GM12892 (cell line): ENCODE results near the gene TYMS.

ENCODE experiments used
- POLR2A ChIP-seq: IDR thresholded peaks from 2 replicates; pipeline ENCODE4 v1.6.1; 2011; ENCODE audit warnings: low read depth, low read length, control low read depth
- POLR2AphosphoS5 ChIP-seq: IDR thresholded peaks from 2 replicates; pipeline ENCODE4 v1.6.1; 2011; ENCODE audit warnings: low read depth, low read length, control low read depth
- TAF1 ChIP-seq: IDR thresholded peaks from 2 replicates; pipeline ENCODE4 v1.6.1; 2011; ENCODE audit warnings: low read depth, mild to moderate bottlenecking, control low read depth, low read length, borderline replicate concordance

DNA sequence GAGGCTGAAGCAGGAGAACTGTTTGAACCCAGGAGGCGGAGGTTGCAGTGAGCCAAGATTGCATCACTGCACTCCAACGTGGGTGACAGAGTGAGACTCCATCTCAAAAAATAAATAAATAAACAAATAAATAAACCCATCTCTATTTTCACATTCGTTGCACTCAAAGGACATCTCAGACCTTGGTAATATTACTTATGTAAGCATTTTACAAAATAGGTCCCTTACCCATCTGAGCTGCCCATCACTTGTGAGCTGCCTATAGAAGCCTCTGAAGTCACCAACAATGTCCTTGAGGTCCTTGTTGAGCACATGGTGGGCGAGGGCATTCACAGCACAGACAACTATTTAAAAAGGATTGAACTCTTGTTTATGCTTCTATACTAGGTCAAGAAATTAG lies 39.6 kb downstream of the TYMS start:
- no peak for TF ChIP-seq POLR2AphosphoS5
- TF ChIP-seq POLR2A: no peak
- TF ChIP-seq TAF1: no peak
